Caco-2 (cell line): ENCODE data around the gene PTH2. TPM values are rescaled to one million over a fixed set of nuclear protein-coding genes. Genes with fewer than 3 reads are reported as not detected.

Source experiments
- BruUV-seq: library from RNA; stranded (reverse); fragments of 400-500 nt; replicated peaks from 2 replicates; lab custom pipeline; 2021; lab: Mats Ljungman, UMichigan
- CTCF ChIA-PET: fragments of 300-600 bp; sonication (Branson Sonifier 250); formaldehyde crosslinking; loops from one replicate; lab custom pipeline; 2022; ENCODE audit warnings: antibody characterized with exemption; lab: Charles Lee
- POLR2A ChIA-PET: fragments of 300-600 bp; sonication (Branson Sonifier 250); formaldehyde crosslinking; loops from one replicate; lab custom pipeline; 2022; ENCODE audit warnings: antibody characterized with exemption; lab: Charles Lee
- DNase-seq, 2 experiments: peaks; one replicate each; pipeline versions ENCODE4 v3.0.0 to v3.0.0-alpha.2; 2020 to 2022
- H3K27me3 ChIP-seq: replicated peaks from 2 replicates; pipeline ENCODE4 v1.6.0; 2011; ENCODE audit warnings: low read length; ENCODE audit not compliant: control insufficient read depth, insufficient read depth
- H3K36me3 ChIP-seq: 2 replicates; pipeline ENCODE4 v1.5.1; 2011; ENCODE audit warnings: low read length; ENCODE audit not compliant: control insufficient read depth, insufficient read depth
- H3K4me1 ChIP-seq: fragments of 250-450 bp; sonication (Bioruptor Pico); 2 replicates; pipeline ENCODE4 v1.5.1; 2020; ENCODE audit warnings: mild to moderate bottlenecking
- H3K4me3 ChIP-seq: 2 replicates; pipeline ENCODE4 v1.5.1; 2011; ENCODE audit warnings: low read depth, mild to moderate bottlenecking, control low read depth, low read length
- H3K9me3 ChIP-seq: fragments of 250-450 bp; sonication (Bioruptor Pico); 2 replicates; pipeline ENCODE4 v1.5.1; 2020; ENCODE audit warnings: mild to moderate bottlenecking, moderate library complexity
- H3K27ac Mint-ChIP-seq: one replicate; pipeline ENCODE4 v1.8.0; 2022; ENCODE audit warnings: mixed read lengths; ENCODE audit not compliant: unreplicated experiment
- H3K27me3 Mint-ChIP-seq: one replicate; pipeline ENCODE4 v1.8.0; 2022; ENCODE audit warnings: mixed read lengths; ENCODE audit not compliant: insufficient read depth, unreplicated experiment
- H3K36me3 Mint-ChIP-seq: one replicate; pipeline ENCODE4 v1.8.0; 2022; ENCODE audit warnings: mild to moderate bottlenecking, mixed read lengths; ENCODE audit not compliant: insufficient read depth, unreplicated experiment
- H3K4me1 Mint-ChIP-seq: one replicate; pipeline ENCODE4 v1.8.0; 2022; ENCODE audit warnings: low read depth, mixed read lengths; ENCODE audit not compliant: unreplicated experiment
- H3K4me3 Mint-ChIP-seq: one replicate; pipeline ENCODE4 v1.8.0; 2022; ENCODE audit warnings: mild to moderate bottlenecking, moderate library complexity, mixed read lengths; ENCODE audit not compliant: unreplicated experiment
- H3K9me3 Mint-ChIP-seq: one replicate; pipeline ENCODE4 v1.8.0; 2022; ENCODE audit warnings: mixed read lengths; ENCODE audit not compliant: unreplicated experiment
- intact Hi-C: fragments of 100-400 bp; cut with micrococcal nuclease; formaldehyde crosslinking; loops from one replicate; pipeline ENCODE4 v1.10.0; 2022; ENCODE audit not compliant: unreplicated experiment
- total RNA-seq: library from RNA; stranded (reverse); gene quantifications from 2 replicates; pipeline ENCODE4 v1.2.3, GENCODE V29; 2022
- TF ChIP-seq, protein P1 (sequence below), 2 experiments: fragments of 200-600 bp in 1 of 2; IDR thresholded peaks; 1 replicate in 1 of 2; 2 replicates in 1 of 2; pipeline versions ENCODE4 v1.5.1 to v1.8.0; 2011 to 2022; ENCODE audit warnings: antibody characterized with exemption in 1 of 2, control low read depth in 1 of 2, inconsistent platforms in 1 of 2, low read depth in 1 of 2, low read length in 1 of 2, mild to moderate bottlenecking in 1 of 2, moderate library complexity in 1 of 2; ENCODE audit not compliant: insufficient read depth in 1 of 2, severe bottlenecking in 1 of 2, unreplicated experiment in 1 of 2

Gene PTH2
- total RNA-seq, 1 experiment from 2014 or later, result not detected

DNA sequence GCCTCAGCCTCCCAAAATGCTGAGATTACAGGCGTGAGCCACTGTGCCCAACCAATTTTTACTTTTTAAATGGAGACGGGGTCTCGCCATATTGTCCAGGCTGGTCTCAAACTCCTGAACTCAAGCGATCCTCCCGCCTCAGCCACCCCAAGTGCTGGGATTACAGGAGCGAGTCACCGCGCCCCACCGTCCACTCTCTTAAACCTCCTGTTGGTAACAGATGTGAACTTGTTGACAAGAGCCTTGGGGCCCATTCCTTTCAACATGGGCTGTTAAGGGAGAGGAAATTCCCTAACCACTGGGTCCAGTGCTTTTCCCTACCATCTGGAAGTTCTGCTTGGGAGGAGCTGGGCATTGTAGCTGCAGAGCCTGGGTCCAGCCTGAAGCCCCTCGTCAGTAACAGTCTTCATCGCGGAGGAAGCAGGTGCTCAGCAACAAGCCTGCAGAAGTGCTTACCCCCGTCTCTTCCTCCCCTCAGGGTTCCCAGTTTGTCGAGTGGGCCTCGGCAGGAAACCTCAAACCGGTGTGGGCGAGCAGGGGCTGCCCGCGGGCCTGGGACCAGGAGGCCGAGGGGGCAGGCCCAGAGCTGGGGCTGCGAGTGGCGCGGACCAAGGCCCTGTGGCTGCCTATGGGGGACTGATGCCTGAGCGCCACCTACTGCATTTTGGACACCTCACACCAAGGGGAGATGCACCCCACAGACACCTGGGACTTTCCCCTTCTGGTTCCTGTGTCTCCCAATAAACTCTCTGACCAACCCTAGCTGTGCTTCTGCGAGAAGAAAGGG is 46.8 kb upstream of the PTH2 start:
- Mint-ChIP-seq H3K4me1 (no peaks in the 10 kb centered on the region), H3K36me3 (peaks cover 22% of the 10 kb centered on the region), H3K9me3 (no peaks in the 10 kb centered on the region), H3K4me3 (no peak overlapping the region), H3K27ac (no peak overlapping the region), H3K27me3 (peaks cover under 1% of the 10 kb centered on the region)
- no peaks in the 10 kb centered on the region for H3K27me3 ChIP-seq
- H3K9me3 ChIP-seq, result no peaks in the 10 kb centered on the region
- TF ChIP-seq, protein P1, sequence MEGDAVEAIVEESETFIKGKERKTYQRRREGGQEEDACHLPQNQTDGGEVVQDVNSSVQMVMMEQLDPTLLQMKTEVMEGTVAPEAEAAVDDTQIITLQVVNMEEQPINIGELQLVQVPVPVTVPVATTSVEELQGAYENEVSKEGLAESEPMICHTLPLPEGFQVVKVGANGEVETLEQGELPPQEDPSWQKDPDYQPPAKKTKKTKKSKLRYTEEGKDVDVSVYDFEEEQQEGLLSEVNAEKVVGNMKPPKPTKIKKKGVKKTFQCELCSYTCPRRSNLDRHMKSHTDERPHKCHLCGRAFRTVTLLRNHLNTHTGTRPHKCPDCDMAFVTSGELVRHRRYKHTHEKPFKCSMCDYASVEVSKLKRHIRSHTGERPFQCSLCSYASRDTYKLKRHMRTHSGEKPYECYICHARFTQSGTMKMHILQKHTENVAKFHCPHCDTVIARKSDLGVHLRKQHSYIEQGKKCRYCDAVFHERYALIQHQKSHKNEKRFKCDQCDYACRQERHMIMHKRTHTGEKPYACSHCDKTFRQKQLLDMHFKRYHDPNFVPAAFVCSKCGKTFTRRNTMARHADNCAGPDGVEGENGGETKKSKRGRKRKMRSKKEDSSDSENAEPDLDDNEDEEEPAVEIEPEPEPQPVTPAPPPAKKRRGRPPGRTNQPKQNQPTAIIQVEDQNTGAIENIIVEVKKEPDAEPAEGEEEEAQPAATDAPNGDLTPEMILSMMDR (IDR thresholded peaks at IDR 0.05; ENCODE audit: insufficient read depth in 1 of 2, low read depth in 1 of 2, low read length in 1 of 2, severe bottlenecking in 1 of 2, unreplicated experiment in 1 of 2), result no peak
- no TSS peak for BruUV-seq
- intact Hi-C loops, result no loop called here
- CTCF ChIA-PET, result interaction anchor here (0.7 kb wide), 1 partner anchor 206 kb away, joined by 3 read pairs; no protein-coding TSS in a partner anchor
- POLR2A ChIA-PET, result interaction anchor here (0.6 kb wide), 1 partner anchor 94 kb away, joined by 5 read pairs; no protein-coding TSS in a partner anchor
- no peak overlapping the region for H3K4me3 ChIP-seq
- H3K4me1 ChIP-seq, result no peaks in the 10 kb centered on the region
- no peak for DNase-seq
- peaks cover 1% of the 10 kb centered on the region; the same call in 1 of the 2 replicates for H3K36me3 ChIP-seq

- Mint-ChIP-seq H3K36me3 (peaks cover 30% of the 10 kb centered on the region), H3K9me3 (no peaks in the 10 kb centered on the region), H3K27ac (no peak overlapping the region), H3K4me1 (no peaks in the 10 kb centered on the region), H3K4me3 (no peak overlapping the region), H3K27me3 (no peaks in the 10 kb centered on the region)
- ChIA-PET POLR2A (no interaction called here), CTCF (no interaction called here)
- intact Hi-C loops, result no loop called here
- Histone ChIP-seq H3K4me1 (no peaks in the 10 kb centered on the region), H3K9me3 (no peaks in the 10 kb centered on the region), H3K4me3 (no peak overlapping the region), H3K36me3 (peaks cover 1% of the 10 kb centered on the region; the same call in 1 of the 2 replicates), H3K27me3 (no peaks in the 10 kb centered on the region)
- TF ChIP-seq, protein P1 (IDR thresholded peaks at IDR 0.05; ENCODE audit: insufficient read depth in 1 of 2, low read depth in 1 of 2, low read length in 1 of 2, severe bottlenecking in 1 of 2, unreplicated experiment in 1 of 2), result no peak
- no TSS peak for BruUV-seq
- peak; percentile 55 to 75 for DNase-seq
These were observed 45.7 kb upstream of the PTH2 start for GRCh38 chr19:49468746-49469447.

DNA sequence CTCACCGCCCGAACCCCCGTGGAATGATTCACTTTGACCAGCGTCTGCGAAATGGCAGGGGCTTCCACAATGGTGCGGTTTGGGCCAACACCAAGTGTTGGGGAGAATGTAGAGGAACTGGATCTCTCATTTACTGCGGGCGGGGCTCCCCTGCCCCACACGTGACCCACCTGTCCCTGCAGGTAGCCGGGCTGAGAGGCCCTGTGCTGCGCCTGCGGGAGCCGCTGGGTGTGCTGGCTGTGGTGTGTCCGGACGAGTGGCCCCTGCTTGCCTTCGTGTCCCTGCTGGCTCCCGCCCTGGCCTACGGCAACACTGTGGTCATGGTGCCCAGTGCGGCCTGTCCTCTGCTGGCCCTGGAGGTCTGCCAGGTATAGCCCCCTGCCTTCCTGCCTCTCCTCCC is 45.0 kb upstream of the PTH2 start:
- CTCF ChIA-PET, result no interaction called here
- H3K36me3 Mint-ChIP-seq, result peaks cover 24% of the 10 kb centered on the region
- intact Hi-C loops, result no loop called here
- TF ChIP-seq, protein P1 (IDR thresholded peaks at IDR 0.05; ENCODE audit: insufficient read depth in 1 of 2, low read depth in 1 of 2, low read length in 1 of 2, severe bottlenecking in 1 of 2, unreplicated experiment in 1 of 2), result no peak
- Histone ChIP-seq H3K9me3 (no peaks in the 10 kb centered on the region), H3K4me3 (no peak overlapping the region), H3K36me3 (peaks cover 1% of the 10 kb centered on the region; the same call in 1 of the 2 replicates), H3K27me3 (no peaks in the 10 kb centered on the region), H3K4me1 (no peaks in the 10 kb centered on the region)
- no peaks in the 10 kb centered on the region for H3K9me3 Mint-ChIP-seq
- no peak overlapping the region for H3K27ac Mint-ChIP-seq
- POLR2A ChIA-PET, result no interaction called here
- H3K4me1 Mint-ChIP-seq, result no peaks in the 10 kb centered on the region
- no peaks in the 10 kb centered on the region for H3K27me3 Mint-ChIP-seq
- BruUV-seq, result no TSS peak
- no peak for DNase-seq
- H3K4me3 Mint-ChIP-seq, result no peak overlapping the region
